Stimulated activated CD4-positive, alpha-beta T cell treated with anti-CD3 and anti-CD28 coated beads, TNF-alpha, amount 100 ng/mL, for 24 hours (primary cell): ENCODE measurements around the gene TYW1B.
"Not testable (repeated sequence)": the region's sequence is repeated elsewhere in the genome, so short reads cannot be mapped to it uniquely, and the experiment has no call there.

ENCODE experiments used
- DNase-seq, 3 experiments: peaks; one replicate each; pipeline ENCODE4 v3.0.0-alpha.2; 2020; ENCODE audit warnings: low read depth in 3 of 3

Gene TYW1B

GRCh38 chr7:72554401-72554800, 273.6 kb downstream of the TYW1B start:
- DNase-seq, result not testable (repeated sequence)

GRCh38 chr7:72550454-72550853, 277.5 kb downstream of the TYW1B start:
- not testable (repeated sequence) for DNase-seq

GRCh38 chr7:72546586-72547237, 281.3 kb downstream of the TYW1B start:
- DNase-seq, result not testable (repeated sequence)

- DNase-seq, result not testable (repeated sequence)
Measured at GRCh38 chr7:72544531-72544930, 283.5 kb downstream of the TYW1B start.

GRCh38 chr7:72540923-72541322, 287.1 kb downstream of the TYW1B start:
- DNase-seq, result no peak

GRCh38 chr7:72540106-72540611, 287.8 kb downstream of the TYW1B start:
- DNase-seq, result no peak

GRCh38 chr7:72539702-72540101, 288.3 kb downstream of the TYW1B start:
- DNase-seq, result no peak

- no peak for DNase-seq
Measured at GRCh38 chr7:72538856-72539255, 289.1 kb downstream of the TYW1B start.

GRCh38 chr7:72538147-72538546, 289.9 kb downstream of the TYW1B start:
- DNase-seq, result no peak

- DNase-seq, result not testable (repeated sequence)
Measured at GRCh38 chr7:72536038-72536437, 292.0 kb downstream of the TYW1B start.

- DNase-seq, result not testable (repeated sequence)
Measured at GRCh38 chr7:72531048-72531447, 297.0 kb downstream of the TYW1B start.
